T-helper 2 cell treated with Interferon-gamma antibody and Interleukin-4, amounts not matched to agents 100 ng/mL and 5 ng/mL, for 36 hours (primary cell): ENCODE data around the gene SERGEF. TPM values are rescaled to one million over a fixed set of nuclear protein-coding genes. Genes with fewer than 3 reads are reported as not detected.

Experiments
- intact Hi-C: fragments of 100-400 bp; cut with micrococcal nuclease; formaldehyde crosslinking; loops from one replicate; pipeline ENCODE4 v1.15.1; 2023
- total RNA-seq: library from RNA; stranded (reverse); gene quantifications from 2 replicates; pipeline ENCODE4 v1.2.3, GENCODE V29; 2022

Gene SERGEF
- total RNA-seq, 1 donor from 2014 or later, result 32.6 TPM

DNA sequence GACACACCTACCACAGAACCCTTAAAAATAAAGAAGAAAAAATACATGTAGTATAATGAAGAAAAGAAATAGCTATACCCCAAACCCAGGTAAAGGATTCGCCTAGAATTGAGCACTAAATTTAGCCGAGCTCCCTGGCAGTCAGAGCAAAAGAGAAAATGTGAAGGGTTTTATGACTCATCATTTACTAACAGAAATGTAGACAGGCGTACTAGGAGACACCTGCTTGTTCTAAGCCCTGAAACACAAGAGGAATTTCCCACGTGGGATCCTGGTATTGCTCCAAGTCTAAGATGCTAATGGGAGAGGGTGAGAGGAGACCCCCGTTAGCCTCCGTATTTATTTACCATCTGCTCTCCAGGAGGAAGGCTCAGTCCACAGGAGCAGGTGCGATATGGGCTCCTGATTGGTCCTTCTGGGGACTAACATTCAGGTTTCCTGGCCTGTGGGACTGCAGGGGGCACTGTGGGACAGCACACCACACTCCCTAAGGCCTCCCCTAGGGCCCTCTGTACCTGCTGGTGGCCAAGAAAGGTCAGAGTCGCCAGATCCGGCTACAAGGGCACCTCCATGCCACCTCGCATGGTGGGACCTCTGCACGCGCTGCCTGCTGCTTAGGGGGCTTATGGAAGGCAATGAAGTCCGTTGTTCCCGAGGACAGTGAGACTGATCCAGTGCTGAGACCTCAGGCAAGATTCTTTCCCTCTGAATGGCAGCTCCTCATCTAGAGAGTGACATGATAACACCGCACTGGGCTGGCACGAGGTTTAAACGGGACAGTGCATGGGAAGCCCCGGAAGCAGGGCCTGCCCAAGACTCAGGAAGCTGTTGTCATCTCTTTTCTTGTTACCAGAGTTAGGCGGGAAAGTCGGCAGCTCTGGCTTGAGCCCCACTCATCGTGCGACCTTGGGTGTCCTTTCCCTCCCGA is 252.5 kb downstream of the SERGEF start:
- intact Hi-C loops, result loop anchor here (1.0 kb wide), 1 partner anchor 219 kb away; no protein-coding TSS in a partner anchor

GRCh38 chr11:17755891-17756290 is 257.0 kb downstream of the SERGEF start:
- intact Hi-C loops, result no loop called here

DNA sequence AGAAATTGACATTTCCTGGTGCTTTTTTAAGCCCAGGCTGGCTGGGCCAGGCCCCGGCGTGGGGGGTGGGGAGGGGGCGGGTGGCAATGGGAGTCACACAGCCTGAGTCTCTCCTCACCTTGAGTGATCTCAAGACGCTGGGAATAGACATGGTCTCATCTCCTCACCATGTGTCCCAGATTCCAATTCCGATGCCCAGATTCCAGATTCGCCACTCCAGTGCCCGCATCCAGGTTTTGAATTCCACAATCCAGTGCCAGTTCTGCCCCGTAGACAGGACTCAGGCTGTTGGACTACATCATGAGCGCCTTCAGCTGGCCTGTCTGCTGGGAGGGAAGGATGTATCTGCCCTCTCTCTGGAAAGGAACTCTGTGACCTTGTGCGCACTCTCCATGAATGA is 259.2 kb downstream of the SERGEF start:
- intact Hi-C loops, result no loop called here

GRCh38 chr11:17753153-17753552 is 259.7 kb downstream of the SERGEF start:
- intact Hi-C loops, result no loop called here

DNA sequence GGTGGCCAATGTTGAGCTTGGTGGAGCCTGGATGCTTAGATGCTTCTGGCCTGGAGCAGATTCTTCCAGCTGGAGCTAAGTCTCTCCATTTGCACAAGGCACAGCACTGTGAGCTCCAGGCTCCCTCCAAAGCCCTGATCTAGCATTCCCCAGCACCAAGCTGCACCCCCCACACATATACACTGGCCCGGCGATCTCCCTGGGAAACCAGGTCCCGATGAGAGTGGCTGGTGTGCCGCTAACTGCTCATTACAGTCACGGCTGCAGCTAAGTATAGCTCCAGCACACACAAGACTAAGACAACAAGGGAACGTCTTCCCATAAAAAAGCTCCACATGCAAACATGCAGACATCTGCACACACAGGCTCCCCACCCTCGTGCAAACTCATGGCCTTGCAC is 260.7 kb downstream of the SERGEF start:
- intact Hi-C loops, result no loop called here

DNA sequence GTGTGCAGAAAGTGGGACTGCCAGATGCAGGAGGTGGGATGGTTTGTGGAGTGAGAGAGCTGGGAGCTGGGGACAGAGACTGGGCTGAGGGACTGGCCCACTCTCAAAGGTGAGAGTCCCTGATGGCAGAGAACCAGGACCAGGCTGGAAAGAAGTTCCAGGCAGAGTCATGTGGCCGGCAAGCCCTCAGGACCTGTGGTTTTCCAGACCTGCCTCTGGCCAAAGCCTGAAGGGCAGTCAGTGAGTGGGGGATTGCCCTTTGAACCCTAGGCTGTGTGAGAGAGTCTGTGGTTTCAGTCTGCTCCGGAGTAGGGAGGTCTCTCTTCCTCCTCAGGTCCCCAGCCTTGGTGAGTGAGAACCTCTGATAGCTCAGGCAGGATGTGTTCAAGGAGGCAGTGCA is 261.3 kb downstream of the SERGEF start:
- intact Hi-C loops, result no loop called here

GRCh38 chr11:17750801-17751165 is 262.1 kb downstream of the SERGEF start:
- intact Hi-C loops, result no loop called here

- intact Hi-C loops, result no loop called here
Observed at GRCh38 chr11:17750013-17750800, 262.6 kb downstream of the SERGEF start.

DNA sequence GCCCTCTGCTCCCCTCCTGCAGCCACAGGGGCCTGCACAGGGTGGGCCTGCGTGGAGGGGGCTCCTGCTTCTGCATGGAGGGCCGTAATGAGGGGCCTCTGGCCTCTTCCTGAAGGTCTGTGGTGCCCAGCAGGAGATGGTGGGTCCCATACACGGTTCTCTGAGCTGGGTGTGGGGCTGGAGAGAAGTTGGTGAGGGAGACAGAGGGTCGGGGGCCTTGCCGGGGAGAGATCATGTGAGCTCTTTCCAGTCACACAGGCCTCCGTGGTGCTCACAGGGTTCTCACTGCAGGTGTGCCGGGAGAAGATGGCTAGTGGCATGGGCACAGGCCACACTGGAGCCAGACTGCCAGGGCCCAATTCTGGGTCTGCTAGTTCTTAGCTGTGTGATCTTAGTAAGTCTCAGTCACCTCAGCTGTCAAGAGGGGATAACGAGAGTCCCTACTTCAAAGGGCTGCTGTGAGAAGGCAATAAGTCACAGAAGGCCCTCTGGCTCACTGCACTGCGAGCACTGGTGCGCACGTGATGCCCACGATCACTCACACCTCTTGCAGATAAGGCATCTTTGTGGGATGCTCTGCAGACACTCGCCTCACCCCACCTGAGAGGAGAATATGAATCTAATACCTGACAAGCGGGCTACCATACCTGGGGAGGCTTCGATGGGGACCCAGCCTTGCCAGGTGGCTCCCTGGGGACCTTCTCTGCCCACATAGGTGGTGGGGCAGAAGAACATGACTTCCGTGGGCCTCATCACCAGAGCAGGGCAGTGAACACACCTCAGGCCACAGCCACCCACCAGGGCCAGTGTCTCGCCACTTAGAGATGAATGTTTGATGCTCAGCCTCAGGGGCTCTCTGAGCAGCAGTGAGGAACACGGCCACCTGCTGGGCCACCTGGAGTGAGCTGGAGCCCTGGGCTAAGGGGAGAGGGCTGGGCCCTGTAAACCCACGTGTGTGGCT is 263.8 kb downstream of the SERGEF start:
- intact Hi-C loops, result no loop called here

GRCh38 chr11:17748044-17748443 is 264.8 kb downstream of the SERGEF start:
- intact Hi-C loops, result no loop called here

GRCh38 chr11:17747131-17747955 is 265.5 kb downstream of the SERGEF start:
- intact Hi-C loops, result no loop called here

DNA sequence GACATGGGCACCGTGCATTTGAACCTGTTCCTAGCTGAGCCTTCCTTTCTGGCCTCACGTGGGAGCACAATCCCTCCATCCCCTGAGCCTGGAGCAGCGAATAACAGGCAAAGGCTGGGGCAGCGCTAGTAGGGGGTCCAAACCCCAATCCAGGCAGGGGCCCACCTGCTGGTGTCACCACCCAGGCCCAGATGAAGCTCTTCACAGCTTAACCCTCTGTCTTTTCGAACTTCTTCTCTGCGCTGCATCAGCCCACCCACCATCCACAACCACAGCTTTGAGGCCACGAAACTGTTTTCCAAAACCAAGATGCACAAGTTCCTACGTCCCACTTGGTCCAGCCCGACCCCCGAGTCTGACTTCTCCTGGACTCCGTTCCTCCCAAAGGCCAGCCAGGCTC is 266.8 kb downstream of the SERGEF start:
- intact Hi-C loops, result no loop called here

DNA sequence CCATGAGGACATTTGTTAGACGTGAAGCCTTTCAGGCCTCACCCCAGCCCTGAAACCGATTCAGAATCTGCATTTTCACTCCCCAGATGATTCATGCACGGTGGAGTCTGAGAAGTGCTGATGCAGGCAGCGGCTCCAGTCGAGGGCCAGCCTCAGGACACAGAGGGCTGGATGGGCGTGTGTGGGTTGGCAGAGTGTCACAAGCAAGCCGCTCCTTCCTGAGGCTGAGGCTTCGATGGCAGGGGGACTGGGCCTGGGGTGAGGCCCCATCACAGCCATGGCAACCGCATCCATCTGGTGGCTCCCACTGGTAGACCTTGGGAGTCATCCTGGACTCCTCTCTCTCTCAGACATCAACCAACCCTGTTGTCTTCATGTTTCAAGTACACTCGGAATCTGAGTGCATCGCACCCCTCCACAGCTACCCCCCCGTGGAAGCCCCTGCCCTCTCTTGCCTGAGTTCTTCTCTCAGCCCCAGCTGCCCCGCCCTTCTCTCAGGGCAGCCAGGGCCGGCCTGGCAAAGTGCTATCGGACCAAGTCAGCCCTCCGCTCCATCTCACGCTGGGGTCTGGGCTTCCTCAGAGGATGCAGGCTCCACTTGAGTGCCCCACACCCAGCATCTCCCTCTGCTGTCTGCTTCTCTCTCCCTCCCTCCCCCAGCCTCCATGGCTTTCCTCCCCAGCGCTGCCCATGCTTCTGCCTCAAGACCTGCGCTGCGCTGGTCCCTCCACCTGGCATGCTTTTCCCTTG is 267.6 kb downstream of the SERGEF start:
- intact Hi-C loops, result no loop called here

DNA sequence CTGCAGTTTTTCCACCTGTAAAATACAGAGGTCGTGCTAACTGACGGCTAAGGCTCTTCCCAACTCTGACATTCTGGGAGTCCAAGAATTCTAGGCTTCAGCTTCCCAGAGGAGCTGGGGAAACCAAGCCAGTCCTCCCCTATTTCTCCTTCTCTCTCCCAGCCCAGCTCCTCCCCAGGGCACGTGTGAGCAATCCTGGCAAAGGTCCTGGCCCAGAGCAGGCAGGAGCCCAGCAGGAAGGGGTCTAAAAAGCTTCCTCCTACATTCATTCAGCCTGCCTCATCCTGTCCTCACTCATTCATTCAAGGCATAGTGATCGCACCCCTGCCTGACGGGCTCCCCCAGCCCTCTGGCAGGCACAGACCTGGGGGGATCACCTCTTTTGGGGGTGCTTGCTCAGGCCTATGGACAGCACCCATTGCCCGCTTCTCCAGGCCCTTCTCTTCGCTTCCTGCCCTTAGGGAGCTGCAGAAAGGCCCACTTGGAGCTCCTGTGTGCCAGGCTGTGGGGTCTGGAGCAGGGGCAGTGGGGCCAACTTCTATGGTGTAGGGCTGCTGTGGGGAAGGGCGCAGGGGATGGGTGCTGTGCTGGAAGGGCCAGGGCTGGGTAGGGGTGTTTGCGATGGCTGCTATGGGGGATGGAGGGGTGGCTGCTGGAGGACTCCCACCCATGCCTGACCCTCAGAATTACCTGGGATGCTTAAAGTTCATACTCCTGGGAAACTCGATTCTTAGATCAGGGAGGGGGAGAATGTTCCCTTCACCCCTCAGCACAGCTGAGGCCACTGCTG is 268.5 kb downstream of the SERGEF start:
- intact Hi-C loops, result no loop called here

DNA sequence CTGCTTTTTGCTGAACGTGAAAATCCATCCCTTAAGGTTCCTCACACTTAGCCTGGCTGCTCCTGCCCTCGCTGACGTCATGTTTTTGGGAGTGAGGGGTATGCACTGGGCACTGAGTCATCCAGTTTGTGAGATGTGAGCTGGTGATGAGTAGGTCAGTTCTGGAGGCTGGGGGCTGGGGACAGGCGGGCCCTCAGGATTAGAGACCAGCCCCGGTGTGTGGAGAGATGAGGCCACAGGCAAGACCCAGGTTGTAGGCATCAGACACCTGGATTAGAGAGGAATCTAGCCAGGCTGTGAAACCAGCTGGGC is 269.1 kb downstream of the SERGEF start:
- intact Hi-C loops, result no loop called here

GRCh38 chr11:17743026-17743807 is 269.6 kb downstream of the SERGEF start:
- intact Hi-C loops, result no loop called here

- intact Hi-C loops, result no loop called here
Observed at GRCh38 chr11:17742019-17742418, 270.8 kb downstream of the SERGEF start.

- intact Hi-C loops, result no loop called here
Observed at GRCh38 chr11:17741487-17741886, 271.4 kb downstream of the SERGEF start.
